IMR-90 (cell line): Measurements from ENCODE around the gene ZNF593. TPM values are rescaled to one million over a fixed set of nuclear protein-coding genes. Genes with fewer than 3 reads are reported as not detected.

ENCODE experiments used
- ATAC-seq: fragments of 200-7000 bp; cut with Tn5 transposase; 2 replicates; pipeline ENCODE4 v1.9.1; 2020; ENCODE audit warnings: low read depth, mild to moderate bottlenecking, moderate library complexity
- BruUV-seq: library from RNA; stranded (reverse); fragments of 400-500 nt; replicated peaks from 2 replicates; lab custom pipeline; 2021; lab: Mats Ljungman, UMichigan
- CTCF ChIA-PET: fragments of 300-600 bp; formaldehyde crosslinking; extraction: SDS; loops from one replicate; lab custom pipeline; 2021; ENCODE audit warnings: antibody characterized with exemption; lab: Yijun Ruan, JAX
- POLR2A ChIA-PET: fragments of 300-600 bp; sonication (Branson Sonifier 250); formaldehyde crosslinking; loops from one replicate; lab custom pipeline; 2022; ENCODE audit warnings: antibody characterized with exemption; ENCODE audit not compliant: unreplicated experiment; lab: Charles Lee
- DNase-seq: peaks from one replicate; pipeline ENCODE4 v3.0.0; 2013
- H2AFZ ChIP-seq: replicated peaks from 2 replicates; pipeline ENCODE3; 2013; ENCODE audit warnings: low read length, mild to moderate bottlenecking; ENCODE audit not compliant: poor library complexity
- H2AK5ac ChIP-seq: 2 replicates; pipeline ENCODE4 v1.6.1; 2013; ENCODE audit warnings: low read depth, low read length, inconsistent platforms
- H2AK9ac ChIP-seq: replicated peaks from 2 replicates; pipeline ENCODE3; 2013; ENCODE audit warnings: mild to moderate bottlenecking, low read depth, low read length, moderate library complexity; ENCODE audit not compliant: poor library complexity
- H2BK120ac ChIP-seq: 2 replicates; pipeline ENCODE4 v1.6.1; 2013; ENCODE audit warnings: low read depth, low read length, inconsistent platforms
- H2BK15ac ChIP-seq: 3 replicates; pipeline ENCODE4 v1.6.1; 2013; ENCODE audit warnings: low read depth, low read length, inconsistent platforms
- H2BK20ac ChIP-seq: 2 replicates; pipeline ENCODE4 v1.6.1; 2013; ENCODE audit warnings: low read depth, mild to moderate bottlenecking, inconsistent platforms, low read length, moderate library complexity
- H2BK5ac ChIP-seq: 2 replicates; pipeline ENCODE4 v1.6.1; 2013; ENCODE audit warnings: mild to moderate bottlenecking, low read depth, low read length, inconsistent platforms; ENCODE audit not compliant: poor library complexity, severe bottlenecking
- H3K14ac ChIP-seq: replicated peaks from 2 replicates; pipeline ENCODE4 v1.6.1; 2013; ENCODE audit warnings: low read depth, low read length, inconsistent platforms
- H3K18ac ChIP-seq: 2 replicates; pipeline ENCODE4 v1.6.1; 2013; ENCODE audit warnings: low read depth, low read length, control low read depth
- H3K23ac ChIP-seq: 2 replicates; pipeline ENCODE4 v1.6.1; 2013; ENCODE audit warnings: low read depth, low read length, inconsistent platforms
- H3K27ac ChIP-seq: 2 replicates; pipeline ENCODE4 v1.5.1; 2013; ENCODE audit warnings: mild to moderate bottlenecking, control low read depth, low read length; ENCODE audit not compliant: insufficient read depth
- H3K27me3 ChIP-seq: 2 replicates; pipeline ENCODE4 v1.6.1; 2013; ENCODE audit warnings: low read length; ENCODE audit not compliant: control insufficient read depth, insufficient read depth
- H3K36me3 ChIP-seq: 2 replicates; pipeline ENCODE4 v1.6.1; 2013; ENCODE audit warnings: low read length, mixed read lengths; ENCODE audit not compliant: control insufficient read depth, insufficient read depth
- H3K4ac ChIP-seq: 2 replicates; pipeline ENCODE4 v1.6.1; 2013; ENCODE audit warnings: low read depth, low read length, inconsistent platforms
- H3K4me1 ChIP-seq: 2 replicates; pipeline ENCODE4 v1.6.1; 2013; ENCODE audit warnings: low read length, mixed read lengths; ENCODE audit not compliant: control insufficient read depth, insufficient read depth
- H3K4me2 ChIP-seq: 2 replicates; pipeline ENCODE4 v1.6.1; 2013; ENCODE audit warnings: low read depth, mild to moderate bottlenecking, control low read depth, low read length, moderate library complexity
- H3K4me3 ChIP-seq: 2 replicates; pipeline ENCODE4 v1.5.1; 2013; ENCODE audit warnings: low read depth, mild to moderate bottlenecking, control low read depth, low read length, moderate library complexity; ENCODE audit not compliant: insufficient read depth
- H3K56ac ChIP-seq: 2 replicates; pipeline ENCODE4 v1.6.1; 2013; ENCODE audit warnings: low read length, inconsistent platforms; ENCODE audit not compliant: insufficient read depth; ENCODE audit errors: extremely low read depth
- H3K79me1 ChIP-seq, 2 experiments: 2 replicates each; pipeline ENCODE4 v1.6.1; 2013; ENCODE audit warnings: low read length in 2 of 2, inconsistent platforms in 1 of 2, low read depth in 1 of 2
- H3K9ac ChIP-seq: 2 replicates; pipeline ENCODE4 v1.6.1; 2013; ENCODE audit warnings: low read depth, low read length, control low read depth
- H3K9me1 ChIP-seq: 2 replicates; pipeline ENCODE4 v1.6.1; 2013; ENCODE audit warnings: low read length, inconsistent platforms; ENCODE audit not compliant: insufficient read depth
- H3K9me3 ChIP-seq: 2 replicates; pipeline ENCODE4 v1.6.1; 2013; ENCODE audit warnings: low read length; ENCODE audit not compliant: control insufficient read depth, insufficient read depth
- H4K20me1 ChIP-seq: 2 replicates; pipeline ENCODE4 v1.6.1; 2013; ENCODE audit warnings: low read length, inconsistent platforms; ENCODE audit not compliant: insufficient read depth
- H4K5ac ChIP-seq: 2 replicates; pipeline ENCODE4 v1.6.1; 2013; ENCODE audit warnings: mild to moderate bottlenecking, low read depth, low read length, control low read depth
- H4K8ac ChIP-seq, 2 experiments: 2 replicates each; pipeline ENCODE4 v1.6.1; 2013; ENCODE audit warnings: low read depth in 2 of 2, low read length in 2 of 2, control low read depth in 1 of 2, inconsistent platforms in 1 of 2
- H4K91ac ChIP-seq: 2 replicates; pipeline ENCODE4 v1.6.1; 2013; ENCODE audit warnings: low read depth, low read length, inconsistent platforms; ENCODE audit not compliant: insufficient read depth
- CEBPB ChIP-seq: IDR thresholded peaks from 2 replicates; pipeline ENCODE4 v1.6.1; 2012; ENCODE audit warnings: low read depth, low read length, improper control_type of control experiment
- CHD1 ChIP-seq: IDR thresholded peaks from 2 replicates; pipeline ENCODE4 v1.6.1; 2012; ENCODE audit warnings: low read depth, low read length, improper control_type of control experiment
- FOS ChIP-seq: fragments of 150-350 bp; IDR thresholded peaks from 2 replicates; pipeline ENCODE4 v1.6.1; 2016; ENCODE audit warnings: low read depth, low read length
- MAFK ChIP-seq: IDR thresholded peaks from 2 replicates; pipeline ENCODE4 v1.6.1; 2012; ENCODE audit warnings: low read depth, low read length, improper control_type of control experiment
- NFE2L2 ChIP-seq: fragments of 150-350 bp; IDR thresholded peaks from 2 replicates; pipeline ENCODE4 v1.6.1; 2016; ENCODE audit warnings: low read depth, mild to moderate bottlenecking, low read length
- RAD21 ChIP-seq: IDR thresholded peaks from 2 replicates; pipeline ENCODE4 v1.6.1; 2012; ENCODE audit warnings: low read length, improper control_type of control experiment
- WGBS, 2 experiments: methylation state at CpG; one replicate each; pipeline versions ENCODE4 v1.1.5 to v1.1.7; 2013; ENCODE audit warnings: missing lambda C conversion rate in 2 of 2; ENCODE audit not compliant: insufficient read length in 1 of 2; ENCODE audit errors: extremely low coverage in 2 of 2; 5-methylcytosine and 5-hydroxymethylcytosine counted together
- dilution Hi-C: fragments of 300-500 bp; cut with HindIII; formaldehyde crosslinking; loops from one replicate; pipeline ENCODE4 v1.14.3; 2018; ENCODE audit warnings: low sequenced_read_pairs; ENCODE audit not compliant: unreplicated experiment
- in situ Hi-C: fragments of 300-500 bp; cut with MboI; formaldehyde crosslinking; loops from 3 replicates; pipeline ENCODE4 v1.14.3; 2019; ENCODE audit warnings: low sequenced_read_pairs, inconsistent platforms, mixed read lengths
- intact Hi-C: fragments of 100-400 bp; cut with micrococcal nuclease; formaldehyde crosslinking; loops from 2 replicates; pipeline ENCODE4 v1.10.0; 2022
- polyA plus RNA-seq, 3 experiments: library from polyadenylated mRNA; depleted of rRNA; stranded (reverse); fragments of >200 nt; gene quantifications; 2 replicates each; pipeline ENCODE4 v1.2.3, GENCODE V29; 2012; ENCODE audit warnings: low replicate concordance in 1 of 3
- total RNA-seq: library from RNA; depleted of rRNA; stranded (reverse); fragments of >200 nt; gene quantifications from 2 replicates; pipeline ENCODE4 v1.2.3, GENCODE V29; 2012
- TF ChIP-seq, protein P1 (sequence below): conservative IDR thresholded peaks from 2 replicates; pipeline ENCODE4 v1.5.1; 2012; ENCODE audit warnings: mild to moderate bottlenecking, low read depth, low read length, improper control_type of control experiment

The ZNF593 gene
- total and polyA plus RNA-seq, 2 of the 4 experiments (the other 2 are of a cell fraction), result 22.2 to 57.7 TPM

DNA sequence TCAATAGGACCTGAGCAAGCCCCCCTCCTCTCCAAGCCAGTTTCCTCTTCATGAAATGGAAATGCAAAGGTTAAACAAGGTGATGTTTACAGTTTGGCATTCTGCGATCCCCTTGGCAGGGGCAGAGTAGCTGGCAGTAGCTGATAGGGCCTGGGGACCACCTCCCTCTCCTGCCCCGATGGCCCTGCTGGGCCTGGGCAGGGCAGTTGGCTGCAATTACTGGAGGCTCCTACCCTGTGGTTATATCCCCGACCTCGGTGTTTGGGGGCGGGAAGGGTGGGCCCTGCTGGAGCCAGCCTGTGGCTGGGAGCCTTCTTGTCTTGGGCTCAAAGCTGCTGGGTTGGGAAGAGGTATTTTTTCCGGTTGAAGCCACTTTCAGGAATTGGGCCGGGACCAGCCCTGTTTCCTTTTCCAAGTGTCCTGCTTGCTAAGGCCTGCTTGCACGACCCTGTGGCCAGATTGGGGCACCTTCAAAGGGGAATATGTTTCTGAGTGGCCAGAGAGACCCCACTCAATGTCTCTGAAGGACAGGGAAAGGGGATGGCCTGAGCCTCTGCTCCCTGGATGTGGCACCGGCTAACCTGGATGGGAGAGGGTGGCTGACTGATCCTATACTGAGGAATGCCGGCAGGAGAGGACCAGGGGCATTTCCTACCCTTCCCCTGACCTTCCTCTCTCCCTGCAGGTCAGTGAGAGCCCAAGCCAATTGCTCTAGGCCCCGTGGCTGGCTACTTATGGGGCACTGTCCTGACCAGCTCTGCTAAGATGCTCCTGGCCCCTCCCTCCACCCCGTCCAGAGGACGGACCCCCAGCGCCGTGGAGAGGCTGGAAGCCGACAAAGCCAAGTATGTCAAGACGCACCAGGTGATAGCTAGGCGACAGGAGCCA, 8.9 kb upstream of the ZNF593 start:
- Histone ChIP-seq H3K18ac (no peak overlapping the region), H3K56ac (no peak overlapping the region), H3K4ac (no peak overlapping the region), H3K4me3 (0 out of 2 replicates have a peak overlapping the region, but pooled peaks have one; percentile 41), H3K27me3 (peaks cover 40% of the 10 kb centered on the region; the same call in 1 of the 2 replicates), H2BK15ac (no peak overlapping the region), H2AK9ac (no peak overlapping the region), H3K4me2 (peak overlapping the region; percentile 54), H4K5ac (no peak overlapping the region), H3K9me3 (no peaks in the 10 kb centered on the region), H2AK5ac (no peak overlapping the region), H2BK120ac (no peak overlapping the region), H3K9ac (no peak overlapping the region), H3K36me3 (no peaks in the 10 kb centered on the region), H2BK5ac (no peak overlapping the region), H4K20me1 (no peaks in the 10 kb centered on the region), H2BK20ac (no peak overlapping the region), H3K79me1 (no peaks in the 10 kb centered on the region), H3K27ac (no peak overlapping the region), H3K14ac (no peak overlapping the region), H3K23ac (no peak overlapping the region), H3K9me1 (no peaks in the 10 kb centered on the region), H4K91ac (no peak overlapping the region), H3K4me1 (peaks cover 4% of the 10 kb centered on the region), H4K8ac (no peak overlapping the region), H2AFZ (peak overlapping the region; percentile 89)
- BruUV-seq, result no TSS peak
- TF ChIP-seq FOS (no peak), RAD21 (no peak), MAFK (no peak), CHD1 (no peak), NFE2L2 (no peak), CEBPB (no peak)
- TF ChIP-seq, protein P1, sequence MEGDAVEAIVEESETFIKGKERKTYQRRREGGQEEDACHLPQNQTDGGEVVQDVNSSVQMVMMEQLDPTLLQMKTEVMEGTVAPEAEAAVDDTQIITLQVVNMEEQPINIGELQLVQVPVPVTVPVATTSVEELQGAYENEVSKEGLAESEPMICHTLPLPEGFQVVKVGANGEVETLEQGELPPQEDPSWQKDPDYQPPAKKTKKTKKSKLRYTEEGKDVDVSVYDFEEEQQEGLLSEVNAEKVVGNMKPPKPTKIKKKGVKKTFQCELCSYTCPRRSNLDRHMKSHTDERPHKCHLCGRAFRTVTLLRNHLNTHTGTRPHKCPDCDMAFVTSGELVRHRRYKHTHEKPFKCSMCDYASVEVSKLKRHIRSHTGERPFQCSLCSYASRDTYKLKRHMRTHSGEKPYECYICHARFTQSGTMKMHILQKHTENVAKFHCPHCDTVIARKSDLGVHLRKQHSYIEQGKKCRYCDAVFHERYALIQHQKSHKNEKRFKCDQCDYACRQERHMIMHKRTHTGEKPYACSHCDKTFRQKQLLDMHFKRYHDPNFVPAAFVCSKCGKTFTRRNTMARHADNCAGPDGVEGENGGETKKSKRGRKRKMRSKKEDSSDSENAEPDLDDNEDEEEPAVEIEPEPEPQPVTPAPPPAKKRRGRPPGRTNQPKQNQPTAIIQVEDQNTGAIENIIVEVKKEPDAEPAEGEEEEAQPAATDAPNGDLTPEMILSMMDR, result no peak
- no peak for DNase-seq
- intact Hi-C loops, result no loop called here
- no peak for ATAC-seq
- dilution Hi-C loops, result no loop called here
- 28% methylated on average over 4 of the region's 18 CpGs; no CpG with 5 or more reads in 1 of the 2 experiments for WGBS, 2 experiments
- ChIA-PET CTCF (interaction anchor here (0.5 kb wide), 1 partner anchor 139 kb away, joined by 3 read pairs; no protein-coding TSS in a partner anchor), POLR2A (no interaction called here)
- in situ Hi-C loops, result no loop called here
